IPS-18c (cell line): Measurements from ENCODE around the gene CISH.

ENCODE experiments used
- H3K4me3 ChIP-seq: 2 replicates; pipeline ENCODE4 v1.7.0; 2013; ENCODE audit warnings: low read depth, mild to moderate bottlenecking, low read length, moderate library complexity; ENCODE audit not compliant: insufficient read depth
- H3K9me3 ChIP-seq: one replicate; pipeline ENCODE4 v1.6.1; 2013; ENCODE audit warnings: mild to moderate bottlenecking, low read length, moderate library complexity; ENCODE audit not compliant: control insufficient read depth, insufficient read depth

The CISH gene

DNA sequence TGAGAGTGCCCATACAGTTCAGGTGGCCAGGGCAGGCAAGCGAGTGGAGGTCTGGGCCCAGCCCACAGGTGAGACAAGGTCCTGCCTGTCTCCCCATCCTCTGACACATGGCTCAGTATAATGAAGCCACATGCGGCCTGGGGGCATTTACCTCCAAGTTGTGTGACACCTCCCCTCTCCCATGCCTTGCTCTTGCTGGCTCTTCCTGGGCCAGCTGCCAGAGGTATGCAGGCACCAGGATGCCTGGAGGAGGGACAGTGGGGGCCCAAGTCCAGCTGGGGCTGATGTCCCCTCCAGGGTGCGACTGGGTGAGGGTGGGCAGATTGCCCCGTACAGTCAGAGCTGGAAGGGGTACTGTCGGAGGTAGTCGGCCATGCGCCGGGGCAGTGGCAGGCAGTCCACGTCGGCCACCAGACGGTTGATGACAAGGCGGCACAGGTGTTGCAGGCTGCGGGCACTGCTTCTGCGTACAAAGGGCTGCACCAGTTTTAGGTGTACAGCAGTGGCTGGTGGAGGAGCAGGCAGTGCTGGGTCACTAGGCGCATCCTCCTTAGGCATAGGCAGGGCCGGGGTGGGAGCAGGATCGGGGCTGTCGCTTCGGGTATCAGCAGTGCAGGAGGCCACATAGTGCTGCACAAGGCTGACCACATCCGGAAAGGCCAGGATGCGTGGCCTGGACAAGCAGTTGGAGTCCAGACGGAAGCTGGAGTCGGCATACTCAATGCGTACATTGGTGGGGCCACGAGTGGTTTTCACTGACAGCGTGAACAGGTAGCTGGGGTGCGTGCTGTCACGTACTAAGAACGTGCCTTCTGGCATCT is 4.1 kb downstream of the CISH start:
- Histone ChIP-seq H3K4me3 (no peak overlapping the region), H3K9me3 (no peaks in the 10 kb centered on the region)

DNA sequence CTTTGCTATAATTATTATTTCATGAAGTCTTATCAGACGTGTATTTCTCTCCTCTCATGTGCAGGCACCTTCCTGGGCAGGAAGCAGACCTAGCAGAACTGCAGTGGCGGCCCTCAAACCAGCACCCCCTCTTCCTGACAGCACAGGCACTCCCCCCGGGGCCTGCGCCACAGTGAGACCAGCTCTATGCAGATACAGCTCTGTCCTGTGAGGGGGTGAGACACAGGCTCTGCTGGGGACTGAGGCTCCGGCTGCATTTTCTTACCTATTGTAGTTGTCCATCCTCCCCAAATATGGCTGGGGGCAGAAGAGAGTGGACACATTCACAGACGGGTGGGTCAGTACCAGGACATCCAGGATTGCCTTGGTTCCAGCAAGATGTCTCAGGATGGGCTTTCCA is 5.0 kb downstream of the CISH start:
- no peaks in the 10 kb centered on the region for H3K9me3 ChIP-seq
- H3K4me3 ChIP-seq = no peak overlapping the region

DNA sequence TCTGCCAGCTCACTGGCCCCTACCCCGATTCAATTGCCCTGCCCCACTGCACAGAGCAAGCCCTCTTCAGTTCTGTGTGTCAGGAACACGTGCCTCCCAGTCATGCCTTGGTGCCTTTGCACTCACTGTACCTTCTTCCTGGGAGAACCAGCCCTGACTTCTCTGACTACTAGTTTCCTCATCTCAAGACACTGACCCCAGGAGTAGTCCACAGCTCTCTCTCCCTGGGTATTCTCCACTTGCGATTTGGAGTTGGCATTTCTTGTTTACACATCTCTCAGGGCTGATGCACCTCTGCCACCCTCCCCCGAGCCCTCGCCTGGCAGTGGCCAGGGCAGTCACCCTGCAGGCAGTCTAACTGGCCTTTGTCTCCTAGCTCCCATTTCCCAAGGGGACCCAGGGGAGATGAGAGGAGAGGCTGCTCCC is 5.7 kb downstream of the CISH start:
- H3K4me3 ChIP-seq = no peak overlapping the region

DNA sequence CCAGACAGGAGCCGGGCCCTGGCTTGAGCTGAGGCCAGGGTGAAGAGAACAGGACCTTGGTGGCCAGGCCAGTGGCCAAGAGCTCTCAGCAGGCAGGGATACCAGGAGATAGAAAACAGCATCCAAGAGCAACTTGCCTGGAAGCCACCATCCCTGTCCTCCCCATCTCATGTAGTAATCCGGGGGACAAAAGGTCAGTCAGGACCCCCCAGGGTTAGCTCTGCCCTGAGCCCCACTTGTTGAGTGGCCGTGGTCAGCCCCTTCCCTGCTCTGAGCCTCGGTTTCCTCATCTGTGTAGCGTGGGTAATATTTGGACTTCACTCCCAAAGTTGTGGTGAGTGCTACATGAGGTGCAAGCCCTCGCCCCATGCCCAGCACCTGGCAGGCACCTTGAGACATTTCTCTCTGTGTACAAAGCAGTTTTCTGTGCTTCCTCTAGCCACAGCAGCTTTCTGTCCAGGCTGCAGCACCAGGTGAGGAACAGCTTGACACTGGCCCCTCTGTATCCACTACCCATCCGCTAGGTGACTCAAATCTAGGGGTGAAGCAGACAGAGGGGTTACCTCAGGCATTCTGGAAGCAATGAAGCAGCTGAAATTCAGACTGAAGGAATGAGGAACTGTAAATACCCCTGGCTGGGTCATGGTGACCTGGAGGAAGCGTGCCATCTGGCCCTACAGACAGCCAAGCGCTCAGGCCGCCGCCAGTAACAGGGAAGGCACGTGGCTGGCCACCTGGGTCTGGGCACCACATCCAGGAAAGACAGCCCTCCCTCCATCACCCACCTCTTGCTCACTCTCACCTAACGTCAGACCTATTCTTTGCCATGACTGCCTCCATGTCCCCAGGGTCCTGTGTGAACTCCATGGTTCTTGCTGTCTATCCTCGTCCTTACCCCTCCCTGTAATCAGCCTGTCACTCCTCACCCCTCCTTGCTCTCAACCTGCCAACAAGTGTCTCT is 6.7 kb downstream of the CISH start:
- no peak overlapping the region for H3K4me3 ChIP-seq
- H3K9me3 ChIP-seq = no peaks in the 10 kb centered on the region

More for the DNA sequence above, 5.7 kb downstream of the CISH start:
- H3K9me3 ChIP-seq = no peaks in the 10 kb centered on the region

DNA sequence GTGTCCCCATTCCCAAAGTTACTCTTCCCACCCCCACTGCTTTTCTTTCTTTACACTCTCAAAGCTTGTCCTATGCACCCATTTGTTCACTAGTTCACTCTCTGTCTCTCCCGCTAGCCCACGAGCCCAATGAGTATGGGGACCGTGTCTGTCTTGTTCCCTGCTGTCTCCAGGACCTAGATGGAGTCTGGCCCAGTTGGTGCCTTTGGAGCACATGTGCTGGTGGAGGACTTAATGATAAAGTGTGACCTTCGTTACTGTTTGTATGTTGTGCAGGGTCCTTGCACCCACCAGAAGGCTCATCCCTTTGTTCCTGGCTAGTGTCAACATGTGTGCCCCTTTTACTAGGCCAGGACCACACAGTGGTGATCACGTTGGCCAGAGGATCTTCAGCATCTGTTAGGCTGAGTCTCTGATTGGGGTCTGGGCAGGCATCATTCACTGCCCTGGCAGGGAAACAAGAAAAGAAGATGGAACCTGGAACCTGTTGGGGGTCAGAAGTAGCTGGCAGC is 7.4 kb downstream of the CISH start:
- Histone ChIP-seq H3K4me3 (no peak overlapping the region), H3K9me3 (no peaks in the 10 kb centered on the region)

DNA sequence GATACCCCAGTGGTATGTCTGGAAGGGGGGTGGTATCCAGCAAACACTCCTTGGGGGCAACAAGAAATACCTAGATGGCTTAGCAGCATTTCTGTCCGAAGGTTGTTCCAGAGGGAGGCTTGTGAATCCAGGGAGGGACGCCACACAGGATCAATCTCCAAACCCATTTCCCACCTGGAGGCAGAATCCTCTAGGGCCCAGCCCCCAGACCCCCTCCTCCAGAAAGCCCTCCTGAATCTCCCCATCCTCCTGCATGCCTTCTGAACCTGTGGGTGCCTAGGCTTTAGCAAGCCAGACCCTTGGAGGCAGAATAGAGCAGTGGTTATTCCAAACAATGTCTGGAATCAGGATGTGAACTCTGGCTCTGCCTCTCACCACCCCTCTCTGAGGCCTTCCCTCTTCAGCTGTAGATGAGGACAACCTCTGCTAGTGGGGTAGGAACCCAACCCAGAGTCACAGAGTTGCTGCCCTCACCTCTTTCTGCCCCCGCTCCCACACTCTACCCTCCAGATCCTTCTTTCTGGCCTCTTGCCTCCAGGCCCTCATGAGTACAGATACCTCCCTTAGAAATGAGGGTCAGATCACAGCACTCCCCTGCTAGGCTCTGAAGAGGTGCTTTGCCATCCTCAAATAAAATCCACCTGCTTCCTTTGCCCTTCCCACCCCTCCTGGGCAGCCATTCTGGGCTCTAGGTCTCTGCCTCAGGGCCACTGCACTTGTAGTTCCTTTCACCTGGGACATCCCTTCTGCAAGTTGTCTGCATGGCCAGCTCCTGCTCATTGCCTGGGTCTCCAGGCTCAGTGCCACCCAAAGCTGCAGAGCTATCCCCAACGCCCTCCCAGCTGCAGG is 8.1 kb downstream of the CISH start:
- no peaks in the 10 kb centered on the region for H3K9me3 ChIP-seq
- H3K4me3 ChIP-seq = no peak overlapping the region

DNA sequence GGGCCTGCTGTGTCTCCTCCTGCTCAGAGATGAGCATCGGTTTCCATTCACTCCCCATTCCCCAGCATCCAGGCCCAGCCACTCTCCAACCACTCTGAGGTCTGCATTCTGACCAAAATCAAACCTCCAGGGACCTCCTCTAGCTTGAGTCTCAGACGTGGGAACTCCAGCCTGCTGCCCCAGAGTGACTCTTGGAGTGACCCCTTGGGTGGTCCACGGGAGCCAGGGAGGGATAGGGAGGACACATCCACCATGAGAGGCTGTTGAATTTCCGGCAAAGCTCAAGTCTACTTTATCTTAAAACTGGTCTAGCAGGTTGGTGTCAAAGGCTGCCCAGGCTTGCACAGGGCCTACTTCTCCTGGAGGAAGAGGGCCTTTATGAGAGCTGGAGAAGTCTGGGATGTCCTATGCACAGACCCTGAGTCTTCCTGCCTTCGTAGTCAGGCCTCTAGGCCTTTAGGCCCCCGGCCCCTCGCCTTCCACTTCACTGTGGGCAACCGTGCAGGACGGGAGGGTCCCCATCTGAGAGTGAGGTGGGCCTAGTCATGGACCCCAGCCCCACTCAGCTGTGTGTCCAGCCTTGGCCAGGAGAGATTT is 8.9 kb downstream of the CISH start:
- Histone ChIP-seq H3K4me3 (no peak overlapping the region), H3K9me3 (no peaks in the 10 kb centered on the region)

DNA sequence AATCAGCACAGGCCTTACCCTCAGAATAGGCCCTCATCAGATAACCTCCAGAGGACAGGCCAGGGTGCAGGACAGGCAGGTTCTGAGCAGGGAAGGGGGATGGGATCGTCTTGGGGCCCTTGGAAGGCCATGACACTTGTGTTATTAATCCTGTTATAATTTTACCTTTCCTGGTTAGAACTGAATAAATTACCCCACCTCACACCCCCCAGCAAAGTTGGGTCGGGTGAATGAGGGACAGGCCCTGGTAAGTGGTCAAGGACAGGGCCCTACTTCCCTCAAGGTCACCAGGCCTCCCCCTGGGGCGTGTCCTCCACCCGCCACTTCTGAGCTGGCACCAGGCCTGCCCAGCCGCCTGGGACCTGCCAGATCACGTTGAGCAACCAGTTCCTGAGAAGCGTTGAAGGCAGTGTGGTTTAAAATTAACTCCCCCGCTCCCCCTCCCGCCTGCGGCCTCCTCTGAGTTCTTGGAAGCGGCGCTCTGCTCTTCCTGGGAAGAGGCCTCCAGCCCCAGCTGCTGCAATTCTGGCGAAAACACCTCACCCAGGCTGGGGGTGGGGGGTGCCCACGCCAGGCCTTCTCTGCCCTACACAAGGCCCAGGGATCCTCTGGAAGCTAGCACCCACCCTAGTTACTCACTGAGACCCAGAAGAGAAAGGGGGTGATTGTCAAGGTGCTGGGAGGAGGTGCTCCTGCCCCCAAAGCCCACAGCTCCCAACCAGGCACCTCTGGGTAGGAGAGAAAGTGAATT is 10.6 kb downstream of the CISH start:
- no peak overlapping the region for H3K4me3 ChIP-seq
- H3K9me3 ChIP-seq = no peaks in the 10 kb centered on the region

DNA sequence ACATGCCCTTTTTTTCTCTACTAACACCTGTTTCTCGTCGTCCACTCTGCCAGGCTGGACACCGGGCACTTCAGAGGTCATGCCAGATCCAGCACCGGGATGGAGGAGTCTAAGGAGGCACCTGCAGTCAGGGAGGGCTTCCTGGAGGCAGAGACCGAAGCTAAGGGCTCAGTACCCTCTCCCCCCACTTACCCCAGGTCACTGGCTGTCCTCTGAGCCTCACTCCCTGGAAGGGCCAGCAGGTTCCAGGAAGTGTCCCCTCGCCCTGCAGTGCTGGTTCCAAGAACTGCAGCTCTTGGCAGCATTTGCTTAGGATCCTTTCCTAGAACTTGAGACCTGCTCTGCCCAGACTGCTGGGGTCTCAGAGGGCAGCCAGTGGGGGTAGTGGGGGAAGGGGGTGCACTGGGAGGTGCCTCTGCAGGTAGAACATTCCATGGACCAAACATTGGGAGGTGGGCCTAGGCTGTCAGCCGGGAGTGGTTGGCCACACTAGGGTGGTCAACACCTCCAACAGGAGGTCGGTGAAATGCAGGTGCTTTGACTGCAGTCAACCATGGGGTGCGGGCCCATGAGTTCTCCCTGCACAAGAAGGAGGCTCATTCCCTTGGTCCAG is 11.3 kb downstream of the CISH start:
- Histone ChIP-seq H3K9me3 (no peaks in the 10 kb centered on the region), H3K4me3 (no peak overlapping the region)

DNA sequence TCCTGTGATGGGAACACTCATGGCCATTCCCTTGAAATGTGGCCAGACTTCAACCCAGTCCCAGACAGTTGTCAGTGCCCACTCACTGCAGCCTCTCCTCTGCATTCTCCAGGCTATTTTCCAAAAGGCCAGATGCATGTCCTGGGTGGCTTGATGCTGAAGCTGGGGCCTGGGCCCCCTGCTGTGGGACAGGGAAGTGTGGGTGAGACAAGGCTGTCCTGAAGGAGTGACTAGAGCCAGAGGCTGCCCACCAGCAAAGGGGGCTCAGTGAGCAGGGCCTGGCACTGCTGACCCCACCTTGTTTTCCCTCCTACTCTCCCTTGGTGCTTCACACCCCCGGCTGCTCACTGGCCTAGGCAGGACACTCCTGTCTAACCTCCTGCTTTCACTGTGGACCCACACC is 11.9 kb downstream of the CISH start:
- no peaks in the 10 kb centered on the region for H3K9me3 ChIP-seq
- H3K4me3 ChIP-seq = no peak overlapping the region

DNA sequence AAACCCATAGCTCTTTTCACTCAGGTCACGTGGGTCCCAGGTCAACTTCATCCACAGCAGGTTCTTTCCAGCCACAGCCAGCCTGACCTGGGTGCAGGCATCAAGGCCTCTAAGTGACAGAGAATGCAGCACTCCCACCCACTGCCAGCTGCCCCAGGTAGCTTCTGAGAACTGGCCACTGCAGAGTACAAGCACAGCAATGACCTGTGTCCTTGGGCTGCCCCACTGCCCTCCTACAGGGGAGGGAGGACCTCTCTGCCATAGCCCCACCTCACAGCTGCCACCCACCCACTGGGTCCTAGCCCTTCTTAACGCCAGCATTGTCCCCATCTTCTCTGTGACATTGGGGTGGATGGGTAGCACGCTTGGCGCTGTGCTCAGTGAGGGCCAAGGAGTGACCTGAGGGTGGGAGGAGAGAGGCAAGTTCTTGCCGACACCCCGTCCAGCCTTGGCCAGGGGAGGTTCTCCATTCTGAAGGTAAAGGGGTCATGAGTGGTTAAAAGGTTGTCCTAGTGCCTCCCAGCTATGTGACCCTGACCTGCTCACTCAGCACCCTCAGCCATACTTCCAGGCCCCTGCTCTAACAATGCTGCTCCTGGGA is 12.4 kb downstream of the CISH start:
- Histone ChIP-seq H3K9me3 (no peaks in the 10 kb centered on the region), H3K4me3 (no peak overlapping the region)

DNA sequence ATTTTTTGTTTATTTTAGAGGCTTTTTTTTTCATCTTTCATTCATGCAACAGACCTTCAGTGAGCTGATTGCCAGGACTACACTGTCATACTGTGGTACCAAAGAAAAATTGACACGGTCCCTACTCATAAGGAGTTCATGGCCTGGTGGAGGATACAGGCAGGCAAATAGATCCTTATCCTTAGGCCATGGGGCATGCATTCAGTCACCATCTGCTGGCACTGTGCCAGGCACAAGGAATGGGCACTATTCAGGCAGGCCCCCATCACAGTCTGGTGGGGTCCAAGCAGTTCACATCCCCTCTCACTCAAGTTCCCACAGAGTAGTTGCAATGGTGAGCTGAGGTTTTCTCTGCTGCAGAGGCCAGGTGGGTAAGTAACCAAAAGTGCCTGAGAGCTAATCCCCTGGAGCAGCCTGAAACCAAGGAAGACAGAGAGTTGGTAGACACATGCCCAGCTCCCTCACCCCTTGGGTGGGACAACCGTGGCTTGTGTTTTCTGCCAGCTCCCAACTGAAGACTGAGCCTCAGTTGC is 17.3 kb downstream of the CISH start:
- Histone ChIP-seq H3K9me3 (no peaks in the 10 kb centered on the region), H3K4me3 (no peak overlapping the region)

DNA sequence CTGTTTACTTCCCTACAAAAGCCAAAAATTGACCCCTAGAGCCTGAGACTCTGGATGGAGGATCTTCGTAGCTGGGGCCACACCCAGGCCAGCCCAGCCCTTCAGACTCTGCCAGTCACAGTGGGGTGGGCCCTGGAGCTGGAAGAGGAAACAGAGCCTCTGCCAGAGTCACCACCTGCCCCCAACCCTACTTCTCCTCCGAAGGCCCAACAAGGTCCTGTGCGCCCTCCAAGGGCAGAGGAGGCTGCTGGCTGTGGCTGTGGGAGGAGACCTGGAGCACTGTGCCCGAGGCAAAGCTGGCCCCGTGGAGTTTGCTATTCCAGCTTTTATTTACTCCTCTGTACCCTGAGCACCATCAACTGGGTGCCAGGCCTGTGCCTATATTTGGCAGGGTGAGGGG is 19.0 kb downstream of the CISH start:
- Histone ChIP-seq H3K4me3 (no peak overlapping the region), H3K9me3 (no peaks in the 10 kb centered on the region)

DNA sequence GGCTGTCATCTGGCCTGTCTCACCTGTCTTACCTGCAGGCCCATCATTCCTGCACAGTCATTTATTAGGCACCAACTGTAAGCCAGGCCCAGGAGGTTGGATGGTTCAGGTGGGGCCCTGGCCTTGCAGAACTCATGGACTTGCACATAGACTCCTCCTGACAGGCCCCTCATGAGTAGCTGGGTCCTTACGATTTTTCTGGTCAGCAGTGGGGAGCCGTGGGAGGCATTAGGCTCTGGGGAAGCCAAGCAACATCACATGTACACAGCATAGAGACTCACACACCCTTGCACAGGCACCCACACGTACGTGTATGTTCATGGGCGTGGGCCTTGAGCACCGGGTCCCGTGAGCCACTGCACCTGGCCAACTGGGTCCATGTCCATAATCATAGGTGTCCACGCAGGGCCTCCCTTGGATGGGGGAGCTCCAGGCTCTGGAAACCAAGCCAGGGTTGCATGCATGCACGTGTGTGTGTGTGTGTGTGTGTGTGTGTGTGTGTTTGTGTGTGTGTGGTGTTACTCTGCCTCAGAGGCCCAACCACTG is 20.3 kb downstream of the CISH start:
- H3K4me3 ChIP-seq = no peak overlapping the region
- H3K9me3 ChIP-seq = no peaks in the 10 kb centered on the region
